ACC112 (cell line): ENCODE results near the gene FBXL13.
"Not testable (repeated sequence)": the region's sequence is repeated elsewhere in the genome, so short reads cannot be mapped to it uniquely, and the experiment has no call there.

ENCODE experiments used
- H2AFZ ChIP-seq: fragments of 200-600 bp; sonication (generic); one replicate; pipeline ENCODE4 v1.6.0; 2017; ENCODE audit warnings: antibody characterized with exemption, low read length; ENCODE audit not compliant: unreplicated experiment
- H3K27ac ChIP-seq: fragments of 200-600 bp; sonication (generic); 2 replicates; pipeline ENCODE4 v1.5.1; 2014; ENCODE audit warnings: low read depth, mild to moderate bottlenecking, antibody characterized with exemption, low read length, moderate library complexity
- H3K27me3 ChIP-seq: fragments of 200-600 bp; sonication (generic); 2 replicates; pipeline ENCODE4 v1.6.1; 2014; ENCODE audit warnings: mild to moderate bottlenecking, antibody characterized with exemption, low read length, moderate library complexity, mixed read lengths; ENCODE audit not compliant: insufficient read depth
- H3K36me3 ChIP-seq: fragments of 200-600 bp; sonication (generic); 2 replicates; pipeline ENCODE4 v1.6.1; 2016; ENCODE audit warnings: mild to moderate bottlenecking, antibody characterized with exemption, low read length, moderate library complexity, mixed read lengths; ENCODE audit not compliant: insufficient read depth
- H3K4me1 ChIP-seq: fragments of 200-600 bp; sonication (generic); one replicate; pipeline ENCODE4 v1.6.1; 2016; ENCODE audit warnings: low read length, mixed read lengths; ENCODE audit not compliant: insufficient read depth, unreplicated experiment, control insufficient read depth
- H3K4me3 ChIP-seq: fragments of 200-600 bp; sonication (generic); 2 replicates; pipeline ENCODE4 v1.5.1; 2014; ENCODE audit warnings: mild to moderate bottlenecking, low read depth, low read length
- H3K79me2 ChIP-seq: fragments of 200-600 bp; sonication (generic); one replicate; pipeline ENCODE4 v1.6.0; 2016; ENCODE audit warnings: low read length; ENCODE audit not compliant: control insufficient read depth, unreplicated experiment, insufficient read depth

FBXL13 gene

DNA sequence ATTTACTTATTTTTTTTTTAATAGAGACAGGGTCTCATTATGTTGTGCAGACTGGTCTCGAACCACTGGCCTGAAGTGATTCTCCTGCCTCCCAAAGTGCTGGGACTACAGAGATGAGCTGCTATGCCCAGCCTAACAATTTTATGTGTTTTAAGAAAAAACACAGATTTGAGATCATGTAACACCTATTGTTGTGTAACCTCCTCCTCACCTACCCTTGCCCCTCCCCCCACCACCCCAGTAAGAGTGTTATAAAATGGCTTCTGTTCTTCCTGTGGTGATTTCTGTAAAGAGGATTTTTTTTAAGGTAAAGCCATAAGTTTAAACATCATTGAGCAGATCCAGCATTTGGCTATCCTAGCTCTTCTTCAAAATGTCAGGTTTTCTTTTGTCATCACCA lies 7.9 kb upstream of the FBXL13 start:
- Histone ChIP-seq H3K79me2 (peaks cover 6% of the 10 kb centered on the region), H3K4me1 (no peaks in the 10 kb centered on the region), H2AFZ (no peak overlapping the region), H3K27ac (no peak overlapping the region), H3K27me3 (no peaks in the 10 kb centered on the region), H3K36me3 (peaks cover 12% of the 10 kb centered on the region), H3K4me3 (no peak overlapping the region)

DNA sequence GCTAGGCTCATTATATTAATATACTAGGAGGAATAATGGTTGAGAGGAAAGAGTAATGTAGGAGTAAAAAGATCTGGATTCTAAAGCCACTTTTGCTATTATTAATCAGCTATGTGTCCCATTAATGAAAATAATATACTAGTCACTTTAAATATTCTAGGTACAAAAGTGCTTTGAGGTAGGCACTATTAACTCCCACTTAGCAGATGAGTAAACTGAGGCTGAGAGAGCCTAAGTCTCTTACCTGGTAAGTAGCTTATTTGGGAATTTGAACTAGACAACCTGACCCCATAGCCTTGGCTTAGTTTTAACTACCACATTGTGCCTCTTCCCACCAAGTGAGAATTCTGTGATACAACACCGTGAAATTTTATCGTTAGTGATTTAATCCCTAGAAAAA lies 6.3 kb upstream of the FBXL13 start:
- peaks cover 21% of the 10 kb centered on the region for H3K79me2 ChIP-seq
- H2AFZ ChIP-seq: no peak overlapping the region
- H3K36me3 ChIP-seq: 0 out of 2 replicates have a peak, but pooled peaks cover 1% of the 10 kb centered on the region
- no peaks in the 10 kb centered on the region for H3K27me3 ChIP-seq
- no peak overlapping the region for H3K4me3 ChIP-seq
- H3K4me1 ChIP-seq: peaks cover 5% of the 10 kb centered on the region
- H3K27ac ChIP-seq: no peak overlapping the region

GRCh38 chr7:103079836-103080235 lies 5.2 kb upstream of the FBXL13 start:
- Histone ChIP-seq H3K36me3 (no peaks in the 10 kb centered on the region), H2AFZ (no peak overlapping the region), H3K79me2 (peaks cover 26% of the 10 kb centered on the region), H3K27ac (no peak overlapping the region), H3K27me3 (no peaks in the 10 kb centered on the region), H3K4me1 (peaks cover 7% of the 10 kb centered on the region), H3K4me3 (no peak overlapping the region)

GRCh38 chr7:103078226-103078625 lies 3.6 kb upstream of the FBXL13 start:
- H3K4me1 ChIP-seq: peaks cover 12% of the 10 kb centered on the region
- H2AFZ ChIP-seq, H3K27me3 ChIP-seq, H3K27ac ChIP-seq, H3K36me3 ChIP-seq, H3K4me3 ChIP-seq: not testable (repeated sequence)
- H3K79me2 ChIP-seq: peaks cover 26% of the 10 kb centered on the region

- H3K27me3 ChIP-seq: no peaks in the 10 kb centered on the region
- H3K4me3 ChIP-seq: no peak overlapping the region
- H3K36me3 ChIP-seq: no peaks in the 10 kb centered on the region
- no peak overlapping the region for H2AFZ ChIP-seq
- H3K27ac ChIP-seq: no peak overlapping the region
- H3K79me2 ChIP-seq: peaks cover 26% of the 10 kb centered on the region
- H3K4me1 ChIP-seq: peaks cover 12% of the 10 kb centered on the region
These were observed 2.7 kb upstream of the FBXL13 start for GRCh38 chr7:103077318-103077717.

- Histone ChIP-seq H3K27me3 (no peaks in the 10 kb centered on the region), H3K4me1 (peaks cover 12% of the 10 kb centered on the region), H3K36me3 (no peaks in the 10 kb centered on the region), H3K4me3 (no peak overlapping the region), H3K79me2 (peaks cover 26% of the 10 kb centered on the region), H3K27ac (no peak overlapping the region), H2AFZ (no peak overlapping the region)
These were observed 2.2 kb upstream of the FBXL13 start for GRCh38 chr7:103076764-103077163.

GRCh38 chr7:103075337-103075918 lies 832 bp upstream of the FBXL13 start:
- H3K27me3 ChIP-seq: no peaks in the 10 kb centered on the region
- peaks cover 12% of the 10 kb centered on the region for H3K4me1 ChIP-seq
- peak overlapping the region; percentile 98 for H2AFZ ChIP-seq
- peak overlapping the region; percentile 76 for H3K4me3 ChIP-seq
- peaks cover 26% of the 10 kb centered on the region for H3K79me2 ChIP-seq
- peak overlapping the region; percentile 11; the same call in 1 of the 2 replicates for H3K27ac ChIP-seq
- no peaks in the 10 kb centered on the region for H3K36me3 ChIP-seq

DNA sequence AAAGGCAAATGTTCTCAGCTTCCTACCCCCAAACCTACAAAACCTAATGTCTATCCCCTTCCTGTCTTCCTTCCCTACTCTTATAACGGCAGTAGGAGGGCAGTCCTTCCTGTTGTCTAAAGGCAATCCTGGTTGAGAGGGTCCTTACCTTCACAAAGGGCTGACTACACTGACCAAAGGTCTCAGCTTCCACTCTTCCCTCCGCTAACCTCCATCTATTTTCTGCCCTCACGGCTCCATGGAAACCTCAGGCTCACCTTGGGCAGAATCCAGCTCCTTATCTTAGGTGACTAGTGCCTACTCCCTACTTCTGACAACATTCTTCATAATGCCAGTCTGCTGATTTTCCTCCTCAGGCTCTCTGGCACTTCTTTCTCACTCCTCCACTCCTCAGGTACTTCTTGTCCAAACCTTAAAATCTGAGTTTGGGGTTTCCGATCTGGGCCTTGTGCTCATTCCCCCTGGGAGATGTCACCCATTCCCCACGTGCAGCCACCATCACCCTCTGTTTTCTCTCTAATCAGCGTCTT lies 542 bp downstream of the FBXL13 start:
- Histone ChIP-seq H3K4me1 (peaks cover 12% of the 10 kb centered on the region), H3K79me2 (peaks cover 22% of the 10 kb centered on the region), H3K36me3 (no peaks in the 10 kb centered on the region), H2AFZ (peak overlapping the region; percentile 71), H3K27ac (peak overlapping the region; percentile 11; the same call in 1 of the 2 replicates), H3K27me3 (no peaks in the 10 kb centered on the region), H3K4me3 (peak overlapping the region; percentile 76)

DNA sequence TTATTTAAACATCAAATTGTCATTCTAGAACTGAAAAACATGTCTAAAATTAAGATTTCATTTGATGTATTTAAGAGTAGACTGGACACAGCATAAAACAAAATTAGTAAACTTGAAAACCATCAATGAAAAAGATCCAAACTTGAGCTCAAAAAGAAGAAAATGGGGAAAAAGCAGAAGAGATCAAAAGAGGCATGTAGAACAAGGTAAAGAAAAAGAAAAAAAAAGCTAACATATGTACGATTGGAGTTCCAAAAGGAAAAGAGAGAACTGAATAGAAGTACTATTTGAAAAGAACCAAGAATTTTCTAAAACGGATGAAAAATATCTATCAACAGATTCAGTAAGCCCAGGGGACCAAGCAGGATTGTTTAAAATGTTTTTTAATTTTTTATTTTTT lies 3.6 kb downstream of the FBXL13 start:
- Histone ChIP-seq H3K27ac (no peak overlapping the region), H3K4me1 (peaks cover 8% of the 10 kb centered on the region), H3K27me3 (no peaks in the 10 kb centered on the region), H3K79me2 (peaks cover 6% of the 10 kb centered on the region), H3K4me3 (no peak overlapping the region), H3K36me3 (no peaks in the 10 kb centered on the region), H2AFZ (no peak overlapping the region)

DNA sequence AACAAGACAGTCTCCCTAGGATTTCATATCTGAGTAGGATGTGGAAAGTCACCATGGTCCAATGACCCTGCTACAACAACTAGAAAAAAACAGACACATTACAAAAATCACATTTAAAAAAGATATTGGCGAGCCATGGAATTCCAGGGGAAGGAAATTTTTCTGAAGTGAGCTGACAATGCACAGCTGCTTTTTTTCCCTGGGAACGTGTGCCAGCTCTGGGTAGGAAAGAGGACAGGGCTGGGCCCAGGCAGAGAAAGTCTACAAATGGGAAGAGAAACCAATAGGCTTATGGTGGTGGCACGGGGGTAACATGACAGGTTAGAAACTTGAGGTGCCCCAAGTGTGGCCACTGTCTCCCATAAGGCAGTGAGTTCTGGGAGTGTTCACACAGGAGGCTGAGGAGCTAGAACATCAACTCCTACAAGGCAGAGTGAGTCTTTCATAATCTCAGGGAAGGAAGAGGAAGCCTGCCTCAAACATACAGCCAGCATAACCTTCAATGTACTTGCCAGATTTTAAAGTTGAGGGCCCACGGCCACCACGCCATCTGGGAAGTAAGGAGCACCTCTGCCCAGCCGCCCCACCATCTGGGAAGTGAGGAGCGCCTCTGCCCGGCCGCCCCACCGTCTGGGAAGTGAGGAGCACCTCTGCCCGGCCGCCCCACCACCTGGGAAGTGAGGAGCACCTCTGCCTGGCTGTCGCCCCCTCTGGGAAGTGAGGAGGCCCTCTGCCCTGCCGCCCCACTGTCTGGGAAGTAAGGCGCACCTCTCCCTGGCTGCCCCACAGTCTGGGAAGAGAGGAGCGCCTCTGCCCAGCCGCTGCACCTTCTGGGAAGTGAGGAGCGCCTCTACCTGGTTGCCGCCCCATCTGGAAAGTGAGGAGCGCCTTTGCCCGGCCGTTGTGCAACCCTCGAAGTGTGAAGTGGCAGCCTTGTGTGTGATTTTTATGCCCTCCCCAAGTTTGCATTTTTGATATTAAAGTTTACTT lies 5.9 kb downstream of the FBXL13 start:
- peaks cover 2% of the 10 kb centered on the region for H3K4me1 ChIP-seq
- H3K36me3 ChIP-seq: no peaks in the 10 kb centered on the region
- no peaks in the 10 kb centered on the region for H3K79me2 ChIP-seq
- no peak overlapping the region for H3K4me3 ChIP-seq
- no peaks in the 10 kb centered on the region for H3K27me3 ChIP-seq
- no peak overlapping the region for H2AFZ ChIP-seq
- H3K27ac ChIP-seq: no peak overlapping the region
